NT2/D1 (cell line): ENCODE data around the gene SOHLH2.

ENCODE experiments used
- DNase-seq: peaks from one replicate; pipeline ENCODE4 v3.0.0-alpha.2; 2011; ENCODE audit warnings: low read depth, low spot score
- H3K27me3 ChIP-seq: 2 replicates; pipeline ENCODE4 v1.6.0; 2011; ENCODE audit warnings: mild to moderate bottlenecking; ENCODE audit not compliant: insufficient read length, insufficient read depth
- H3K36me3 ChIP-seq: 2 replicates; pipeline ENCODE4 v1.6.1; 2011; ENCODE audit warnings: mild to moderate bottlenecking, low read length, mixed read lengths; ENCODE audit not compliant: insufficient read depth, insufficient read length
- H3K4me1 ChIP-seq: 2 replicates; pipeline ENCODE4 v1.5.1; 2011; ENCODE audit not compliant: insufficient read depth, insufficient read length
- H3K4me3 ChIP-seq: 2 replicates; pipeline ENCODE4 v1.5.1; 2011; ENCODE audit warnings: low read depth; ENCODE audit not compliant: insufficient read length
- H3K9ac ChIP-seq: 2 replicates; pipeline ENCODE4 v1.6.0; 2011; ENCODE audit warnings: low read depth; ENCODE audit not compliant: insufficient read length
- H3K9me3 ChIP-seq: 2 replicates; pipeline ENCODE4 v1.5.1; 2011; ENCODE audit warnings: mild to moderate bottlenecking, low read length; ENCODE audit not compliant: insufficient read depth
- SUZ12 ChIP-seq: IDR thresholded peaks from 2 replicates; pipeline ENCODE4 v1.6.1; 2011; ENCODE audit not compliant: insufficient read length, insufficient read depth; ENCODE audit errors: extremely low read depth
- YY1 ChIP-seq: IDR thresholded peaks from 2 replicates; pipeline ENCODE4 v1.6.1; 2011; ENCODE audit not compliant: insufficient read length, insufficient read depth
- ZNF274 ChIP-seq: IDR thresholded peaks from 2 replicates; pipeline ENCODE4 v1.6.1; 2011; ENCODE audit warnings: mild to moderate bottlenecking, low read depth, low read length

The SOHLH2 gene

DNA sequence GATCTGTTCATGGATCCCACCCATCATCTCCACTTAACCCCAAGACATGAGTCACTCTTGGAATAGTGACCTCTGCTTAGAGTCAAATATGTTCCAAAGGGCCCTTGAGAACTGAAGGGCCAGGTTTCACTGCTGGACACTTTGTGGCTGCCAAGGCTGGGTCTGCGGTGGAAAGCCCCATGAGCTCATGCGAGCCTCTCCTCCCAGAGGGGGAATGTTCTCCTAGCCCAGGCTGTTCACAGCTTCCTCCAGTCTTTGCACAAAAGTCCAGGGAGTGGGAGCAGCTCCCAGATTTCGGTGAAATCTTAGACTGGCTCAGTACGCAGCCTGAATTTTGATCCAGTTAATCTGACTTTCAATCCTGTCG, 82.4 kb downstream of the SOHLH2 start:
- Histone ChIP-seq H3K4me1 (no peaks in the 10 kb centered on the region), H3K4me3 (peak overlapping the region; percentile 36), H3K9ac (peak overlapping the region; percentile 10), H3K36me3 (no peaks in the 10 kb centered on the region), H3K9me3 (no peaks in the 10 kb centered on the region), H3K27me3 (peaks cover 52% of the 10 kb centered on the region)
- TF ChIP-seq YY1 = no peak
- no peak for TF ChIP-seq SUZ12
- no peak for TF ChIP-seq ZNF274
- no peak for DNase-seq

DNA sequence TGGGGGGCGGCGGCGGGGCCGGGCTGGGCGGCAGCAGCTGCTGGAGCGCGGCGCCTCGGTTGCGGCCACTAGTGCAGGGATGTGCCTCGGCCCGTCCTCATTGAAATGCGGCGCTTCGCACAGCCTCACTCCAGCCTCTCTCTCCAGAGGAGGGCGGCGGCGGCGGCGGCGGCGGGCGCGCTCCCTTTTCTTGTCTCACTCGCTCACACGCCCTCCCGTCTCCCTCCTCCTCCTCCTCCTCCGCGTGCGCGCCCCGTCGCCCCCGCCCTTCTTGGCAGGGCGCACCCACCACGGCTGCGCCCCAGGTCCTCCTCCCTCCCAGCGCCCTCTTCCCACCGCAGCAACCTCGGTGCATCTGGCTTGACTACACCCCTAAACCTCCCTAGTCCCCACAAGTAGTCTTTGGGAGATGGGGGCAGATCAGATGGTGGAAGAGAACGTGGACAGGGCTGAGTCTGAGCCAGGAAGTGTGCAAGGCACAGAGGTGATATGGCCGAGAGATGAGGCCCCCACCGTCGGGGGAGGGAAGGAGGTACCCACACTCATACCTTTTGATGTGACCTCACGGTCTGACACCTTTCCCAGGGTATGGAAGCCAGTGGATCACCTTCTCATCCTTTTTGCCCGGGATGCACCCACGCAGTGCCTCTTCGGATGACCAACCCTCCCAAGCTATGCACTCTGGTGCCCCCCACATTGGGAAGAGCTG, 83.0 kb downstream of the SOHLH2 start, which contains the start of gene DCLK1:
Gene DCLK1, minus strand, starts transcription at position 161 of the 709 bp plus-strand sequence.
- peak; percentile 13 for DNase-seq
- H3K9ac ChIP-seq = peak within 1 kb of the TSS; percentile 46
- no peaks in the 10 kb centered on the region for H3K9me3 ChIP-seq
- TF ChIP-seq YY1 = no peak
- no peak for TF ChIP-seq SUZ12
- no peak for TF ChIP-seq ZNF274
- no peaks in the 10 kb centered on the region for H3K36me3 ChIP-seq
- peak within 1 kb of the TSS; percentile 36 for H3K4me3 ChIP-seq
- peaks cover 56% of the 10 kb centered on the region for H3K27me3 ChIP-seq
- no peaks in the 10 kb centered on the region for H3K4me1 ChIP-seq

DNA sequence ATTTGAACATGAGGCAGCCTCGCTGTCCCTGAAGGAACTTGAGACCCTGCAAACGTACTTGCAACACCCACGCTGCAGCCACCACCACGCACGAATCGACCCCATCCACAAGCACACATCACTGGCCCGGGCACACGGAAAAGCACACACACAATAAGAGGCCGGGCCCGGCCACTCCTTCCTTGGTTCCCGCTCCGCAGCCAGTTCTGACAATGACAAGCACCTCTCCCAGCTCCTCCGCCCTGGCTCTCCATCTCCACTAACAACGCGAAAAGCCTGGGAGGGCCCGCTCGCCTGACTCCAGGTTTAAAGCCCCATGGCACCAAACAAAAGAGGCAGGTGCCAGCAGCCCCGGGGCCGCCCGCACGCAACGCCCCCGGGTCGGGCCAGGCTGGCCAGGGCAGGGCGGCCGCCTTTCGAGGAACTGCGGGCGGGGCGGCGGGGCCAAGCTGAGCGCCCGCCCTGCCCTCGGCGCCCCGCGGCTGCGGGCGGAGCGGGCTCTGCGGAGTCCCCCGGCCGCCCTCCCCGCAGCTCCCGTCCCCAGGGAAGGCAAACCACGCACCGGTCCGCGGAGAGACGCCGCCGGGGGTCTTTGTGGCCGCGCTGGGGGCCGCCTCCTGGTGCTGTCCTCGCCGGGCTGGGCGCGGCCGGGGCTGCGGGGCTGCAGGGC, 83.7 kb downstream of the SOHLH2 start:
- Histone ChIP-seq H3K27me3 (peaks cover 56% of the 10 kb centered on the region), H3K9ac (peak overlapping the region; percentile 46), H3K4me3 (peak overlapping the region; percentile 36), H3K36me3 (no peaks in the 10 kb centered on the region), H3K9me3 (no peaks in the 10 kb centered on the region), H3K4me1 (no peaks in the 10 kb centered on the region)
- TF ChIP-seq SUZ12 (no peak), YY1 (no peak), ZNF274 (no peak)
- DNase-seq = no peak

DNA sequence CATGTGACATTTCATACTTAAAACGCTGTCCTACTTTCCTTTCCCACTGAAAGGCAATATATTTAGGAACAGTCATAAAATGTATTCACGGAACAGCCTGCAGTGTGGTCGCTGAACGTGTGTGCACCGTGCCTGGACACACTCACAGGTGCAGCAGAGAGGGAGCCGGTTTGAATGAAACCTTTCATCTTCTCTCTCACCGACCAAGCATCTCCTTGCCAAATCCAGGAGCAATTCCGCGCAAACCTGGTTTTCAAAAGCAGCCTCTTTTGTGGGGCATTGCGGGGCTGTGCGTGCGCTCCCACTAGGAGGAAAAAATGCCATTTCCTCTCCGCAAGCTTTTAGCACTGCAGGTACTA, 84.2 kb downstream of the SOHLH2 start:
- TF ChIP-seq YY1 = no peak
- no peak for TF ChIP-seq SUZ12
- no peak for TF ChIP-seq ZNF274
- Histone ChIP-seq H3K4me1 (no peaks in the 10 kb centered on the region), H3K36me3 (no peaks in the 10 kb centered on the region), H3K4me3 (peak overlapping the region; percentile 36), H3K27me3 (peaks cover 56% of the 10 kb centered on the region), H3K9me3 (no peaks in the 10 kb centered on the region), H3K9ac (peak overlapping the region; percentile 46)
- DNase-seq = no peak

DNA sequence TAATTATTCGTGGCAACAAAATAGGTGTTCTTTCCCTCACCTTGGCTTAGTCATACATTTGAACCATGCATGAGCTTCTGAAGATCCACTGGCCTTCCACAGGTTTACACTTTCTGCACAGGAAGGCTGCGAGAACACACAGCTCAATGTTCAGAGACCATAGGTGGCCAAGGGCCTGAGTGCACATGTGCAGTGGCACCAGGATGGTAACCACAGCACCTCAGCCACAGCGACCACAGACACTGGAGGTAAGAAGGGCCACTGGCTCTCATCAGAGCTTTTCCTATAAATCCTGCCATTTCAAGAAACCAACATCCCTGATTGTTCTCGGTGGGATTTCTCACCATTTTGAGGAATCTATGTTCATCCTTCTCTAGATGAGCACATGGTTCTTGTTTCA, 84.8 kb downstream of the SOHLH2 start:
- no peak for DNase-seq
- H3K4me3 ChIP-seq = no peak overlapping the region

DNA sequence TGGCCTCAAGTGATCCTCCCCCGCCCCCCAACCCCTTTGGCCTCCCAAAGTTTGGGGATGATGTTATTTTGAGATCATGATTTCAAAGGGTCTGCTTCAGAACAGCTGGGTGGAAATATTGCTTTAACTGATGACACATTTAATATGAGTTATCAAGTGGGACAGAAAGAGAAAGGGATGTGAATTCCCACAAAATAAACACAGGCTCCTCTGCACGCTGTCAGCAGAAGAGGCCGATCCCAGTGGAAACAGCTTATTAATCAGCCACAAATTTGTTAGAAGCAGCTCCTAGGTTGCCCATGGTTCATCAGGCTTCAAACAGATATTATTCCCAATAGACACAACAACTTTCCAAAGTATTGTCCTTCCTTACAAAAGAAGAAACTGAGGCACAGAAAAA, 87.9 kb downstream of the SOHLH2 start:
- Histone ChIP-seq H3K27me3 (peaks cover 43% of the 10 kb centered on the region), H3K9me3 (no peaks in the 10 kb centered on the region), H3K4me1 (no peaks in the 10 kb centered on the region), H3K36me3 (no peaks in the 10 kb centered on the region), H3K4me3 (no peak overlapping the region), H3K9ac (no peak overlapping the region)
- no peak for DNase-seq
- TF ChIP-seq YY1 = no peak
- TF ChIP-seq SUZ12 = no peak
- no peak for TF ChIP-seq ZNF274

More for the DNA sequence above, 84.8 kb downstream of the SOHLH2 start:
- Histone ChIP-seq H3K27me3 (peaks cover 56% of the 10 kb centered on the region), H3K36me3 (no peaks in the 10 kb centered on the region), H3K4me1 (no peaks in the 10 kb centered on the region), H3K9me3 (no peaks in the 10 kb centered on the region), H3K9ac (no peak overlapping the region)
- no peak for TF ChIP-seq YY1
- TF ChIP-seq SUZ12 = no peak

DNA sequence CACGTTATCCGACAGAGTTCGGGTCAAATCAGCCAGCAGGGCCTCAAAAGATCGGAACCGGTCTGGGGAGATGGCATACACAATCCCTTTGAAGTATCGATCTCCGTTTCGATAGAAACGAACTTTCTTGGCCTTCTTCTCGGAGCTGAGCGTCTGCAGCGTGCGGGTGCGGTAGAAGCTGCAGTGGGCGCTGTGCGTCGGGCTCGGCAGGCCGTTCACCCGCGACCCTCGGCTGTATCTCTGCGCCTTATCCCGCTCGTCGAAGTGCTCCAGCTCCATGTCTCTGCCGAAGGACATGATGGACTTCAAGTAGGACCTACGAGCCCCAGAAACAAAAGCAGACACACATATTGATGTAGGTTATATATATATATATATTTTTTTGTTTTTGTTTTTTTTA, 88.5 kb downstream of the SOHLH2 start:
- no peak for DNase-seq
- TF ChIP-seq YY1 (no peak), SUZ12 (no peak), ZNF274 (no peak)
- H3K27me3 ChIP-seq = peaks cover 40% of the 10 kb centered on the region
- no peaks in the 10 kb centered on the region for H3K4me1 ChIP-seq
- H3K4me3 ChIP-seq = no peak overlapping the region
- no peaks in the 10 kb centered on the region for H3K9me3 ChIP-seq
- H3K36me3 ChIP-seq = no peaks in the 10 kb centered on the region
- H3K9ac ChIP-seq = no peak overlapping the region
